Measurements from ENCODE around the gene STRADA.
A peak's percentile ranks its signal among the peaks of the same experiment; 100 is the strongest.

DNA sequence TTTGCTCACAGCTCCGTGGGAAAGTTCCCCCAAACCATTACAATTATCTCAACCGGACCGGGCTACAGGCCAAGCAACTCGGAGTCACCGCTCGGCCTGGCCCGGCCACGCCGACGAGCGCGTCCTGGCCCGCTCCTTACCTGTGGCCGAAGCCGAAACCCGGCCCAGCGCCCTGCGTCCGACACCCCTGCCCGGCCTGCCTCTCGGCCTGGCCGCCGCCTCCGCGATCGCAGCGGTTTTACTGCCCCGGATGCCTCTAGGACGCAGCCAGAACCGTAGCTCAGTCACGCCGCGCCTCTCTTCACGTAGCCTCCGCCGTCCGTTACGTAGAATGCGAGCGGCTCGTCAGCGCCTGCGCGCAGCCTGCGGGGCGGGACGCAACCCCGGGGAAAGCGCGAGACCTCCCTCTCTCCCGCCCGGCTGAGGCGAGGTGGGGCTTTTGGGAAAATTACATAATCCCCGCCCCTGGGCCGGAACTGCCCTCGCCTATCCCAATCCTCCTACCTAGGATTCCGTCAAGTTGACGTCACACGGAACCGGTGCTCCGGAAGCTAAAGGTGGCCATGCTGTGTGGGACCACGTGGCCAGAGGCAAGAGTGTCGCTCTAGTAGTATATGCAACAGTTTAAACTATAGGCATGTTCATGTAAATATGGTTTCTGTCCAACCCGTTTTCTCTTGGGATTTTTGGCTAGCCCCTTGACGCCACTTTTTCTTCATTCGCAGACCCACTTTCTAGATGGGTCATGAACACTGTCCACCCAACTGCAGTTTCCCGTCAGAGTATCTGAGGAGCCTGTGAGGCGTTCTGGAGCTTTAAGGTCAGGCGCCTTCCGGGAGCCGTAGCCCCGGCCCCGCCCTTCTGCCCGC lies 31.9 kb upstream of the STRADA start, which contains the start of gene CCDC47:
- TF ChIP-seq, protein P1, sequence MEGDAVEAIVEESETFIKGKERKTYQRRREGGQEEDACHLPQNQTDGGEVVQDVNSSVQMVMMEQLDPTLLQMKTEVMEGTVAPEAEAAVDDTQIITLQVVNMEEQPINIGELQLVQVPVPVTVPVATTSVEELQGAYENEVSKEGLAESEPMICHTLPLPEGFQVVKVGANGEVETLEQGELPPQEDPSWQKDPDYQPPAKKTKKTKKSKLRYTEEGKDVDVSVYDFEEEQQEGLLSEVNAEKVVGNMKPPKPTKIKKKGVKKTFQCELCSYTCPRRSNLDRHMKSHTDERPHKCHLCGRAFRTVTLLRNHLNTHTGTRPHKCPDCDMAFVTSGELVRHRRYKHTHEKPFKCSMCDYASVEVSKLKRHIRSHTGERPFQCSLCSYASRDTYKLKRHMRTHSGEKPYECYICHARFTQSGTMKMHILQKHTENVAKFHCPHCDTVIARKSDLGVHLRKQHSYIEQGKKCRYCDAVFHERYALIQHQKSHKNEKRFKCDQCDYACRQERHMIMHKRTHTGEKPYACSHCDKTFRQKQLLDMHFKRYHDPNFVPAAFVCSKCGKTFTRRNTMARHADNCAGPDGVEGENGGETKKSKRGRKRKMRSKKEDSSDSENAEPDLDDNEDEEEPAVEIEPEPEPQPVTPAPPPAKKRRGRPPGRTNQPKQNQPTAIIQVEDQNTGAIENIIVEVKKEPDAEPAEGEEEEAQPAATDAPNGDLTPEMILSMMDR (IDR thresholded peaks at IDR 0.05), result no peak
- TF ChIP-seq POLR2A (IDR thresholded peaks at IDR 0.05), result peak; percentile 99
